Ishikawa (cell line): ENCODE results near the gene RHCE.

Experiments
- CREB1 ChIP-seq: IDR thresholded peaks from 2 replicates; pipeline ENCODE4 v1.6.1; 2012; ENCODE audit warnings: low read depth
- EP300 ChIP-seq: IDR thresholded peaks from 2 replicates; pipeline ENCODE4 v1.6.1; 2012; ENCODE audit warnings: borderline replicate concordance
- FOXM1 ChIP-seq: IDR thresholded peaks from 2 replicates; pipeline ENCODE4 v1.6.1; 2012; ENCODE audit warnings: low read depth, borderline replicate concordance
- TCF12 ChIP-seq: IDR thresholded peaks from 2 replicates; pipeline ENCODE4 v1.6.1; 2012; ENCODE audit warnings: low read depth
- TEAD4 ChIP-seq: IDR thresholded peaks from 2 replicates; pipeline ENCODE4 v1.6.1; 2012
- YY1 ChIP-seq: IDR thresholded peaks from 2 replicates; pipeline ENCODE4 v1.6.1; 2012; ENCODE audit warnings: low read depth
- TF ChIP-seq, protein P1 (sequence below): IDR thresholded peaks from 2 replicates; pipeline ENCODE4 v1.6.1; 2012
- TF ChIP-seq, protein P2 (sequence below): IDR thresholded peaks from 2 replicates; pipeline ENCODE4 v1.6.1; 2012; ENCODE audit warnings: low read depth, mild to moderate bottlenecking

DNA sequence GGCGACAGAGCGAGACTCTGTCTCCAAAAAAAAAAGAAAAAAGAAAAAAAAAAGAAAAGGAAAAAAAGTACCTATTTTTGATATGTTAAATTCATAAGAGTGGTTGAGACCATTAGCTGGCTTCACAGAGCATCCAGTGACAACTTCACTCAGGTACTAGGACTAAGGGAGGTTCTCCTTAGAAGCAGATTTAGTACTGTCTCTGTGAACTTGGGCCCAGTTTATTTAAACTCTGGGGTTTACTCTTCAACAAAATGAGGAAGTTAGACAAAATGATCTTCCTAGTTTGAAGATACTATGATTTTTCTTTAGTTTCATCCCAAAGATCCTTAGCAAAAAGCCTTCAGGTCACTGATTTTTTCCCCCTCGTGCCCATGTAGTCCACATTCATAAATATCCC lies 31.3 kb upstream of the RHCE start:
- TF ChIP-seq, protein P1, sequence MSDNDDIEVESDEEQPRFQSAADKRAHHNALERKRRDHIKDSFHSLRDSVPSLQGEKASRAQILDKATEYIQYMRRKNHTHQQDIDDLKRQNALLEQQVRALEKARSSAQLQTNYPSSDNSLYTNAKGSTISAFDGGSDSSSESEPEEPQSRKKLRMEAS: no peak
- TF ChIP-seq TCF12 (no peak), FOXM1 (no peak), YY1 (no peak), EP300 (no peak), TEAD4 (no peak), CREB1 (no peak)
- TF ChIP-seq, protein P2, sequence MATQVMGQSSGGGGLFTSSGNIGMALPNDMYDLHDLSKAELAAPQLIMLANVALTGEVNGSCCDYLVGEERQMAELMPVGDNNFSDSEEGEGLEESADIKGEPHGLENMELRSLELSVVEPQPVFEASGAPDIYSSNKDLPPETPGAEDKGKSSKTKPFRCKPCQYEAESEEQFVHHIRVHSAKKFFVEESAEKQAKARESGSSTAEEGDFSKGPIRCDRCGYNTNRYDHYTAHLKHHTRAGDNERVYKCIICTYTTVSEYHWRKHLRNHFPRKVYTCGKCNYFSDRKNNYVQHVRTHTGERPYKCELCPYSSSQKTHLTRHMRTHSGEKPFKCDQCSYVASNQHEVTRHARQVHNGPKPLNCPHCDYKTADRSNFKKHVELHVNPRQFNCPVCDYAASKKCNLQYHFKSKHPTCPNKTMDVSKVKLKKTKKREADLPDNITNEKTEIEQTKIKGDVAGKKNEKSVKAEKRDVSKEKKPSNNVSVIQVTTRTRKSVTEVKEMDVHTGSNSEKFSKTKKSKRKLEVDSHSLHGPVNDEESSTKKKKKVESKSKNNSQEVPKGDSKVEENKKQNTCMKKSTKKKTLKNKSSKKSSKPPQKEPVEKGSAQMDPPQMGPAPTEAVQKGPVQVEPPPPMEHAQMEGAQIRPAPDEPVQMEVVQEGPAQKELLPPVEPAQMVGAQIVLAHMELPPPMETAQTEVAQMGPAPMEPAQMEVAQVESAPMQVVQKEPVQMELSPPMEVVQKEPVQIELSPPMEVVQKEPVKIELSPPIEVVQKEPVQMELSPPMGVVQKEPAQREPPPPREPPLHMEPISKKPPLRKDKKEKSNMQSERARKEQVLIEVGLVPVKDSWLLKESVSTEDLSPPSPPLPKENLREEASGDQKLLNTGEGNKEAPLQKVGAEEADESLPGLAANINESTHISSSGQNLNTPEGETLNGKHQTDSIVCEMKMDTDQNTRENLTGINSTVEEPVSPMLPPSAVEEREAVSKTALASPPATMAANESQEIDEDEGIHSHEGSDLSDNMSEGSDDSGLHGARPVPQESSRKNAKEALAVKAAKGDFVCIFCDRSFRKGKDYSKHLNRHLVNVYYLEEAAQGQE: no peak
